Measurements from ENCODE around the gene VEGFA.

The VEGFA gene

DNA sequence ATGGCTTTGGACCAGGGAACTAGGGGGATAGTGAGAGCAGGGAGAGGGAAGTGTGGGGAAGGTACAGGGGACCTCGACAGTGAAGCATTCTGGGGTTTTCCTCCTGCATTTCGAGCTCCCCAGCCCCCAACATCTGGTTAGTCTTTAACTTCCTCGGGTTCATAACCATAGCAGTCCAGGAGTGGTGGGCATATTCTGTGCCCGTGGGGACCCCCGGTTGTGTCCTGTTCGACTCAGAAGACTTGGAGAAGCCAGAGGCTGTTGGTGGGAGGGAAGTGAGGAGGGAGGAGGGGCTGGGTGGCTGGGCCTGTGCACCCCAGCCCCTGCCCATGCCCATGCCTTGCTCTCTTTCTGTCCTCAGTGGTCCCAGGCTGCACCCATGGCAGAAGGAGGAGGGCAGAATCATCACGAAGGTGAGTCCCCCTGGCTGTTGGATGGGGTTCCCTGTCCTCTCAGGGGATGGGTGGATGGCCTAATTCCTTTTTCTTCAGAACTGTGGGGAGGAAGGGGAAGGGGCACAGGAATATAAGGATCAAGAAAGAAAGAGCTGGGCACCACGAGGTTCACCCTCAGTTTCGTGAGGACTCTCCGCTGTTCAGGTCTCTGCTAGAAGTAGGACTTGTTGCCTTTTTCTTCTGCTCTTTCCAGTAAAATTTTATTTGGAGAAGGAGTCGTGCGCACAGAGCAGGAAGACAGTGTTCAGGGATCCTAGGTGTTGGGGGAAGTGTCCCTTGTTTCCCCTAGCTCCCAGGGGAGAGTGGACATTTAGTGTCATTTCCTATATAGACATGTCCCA lies 4.2 kb downstream of the VEGFA start:
- DNase-seq: no peak

GRCh38 chr6:43774776-43775534 lies 4.9 kb downstream of the VEGFA start:
- no peak for DNase-seq

GRCh38 chr6:43775535-43775885 lies 5.5 kb downstream of the VEGFA start:
- DNase-seq: no peak

DNA sequence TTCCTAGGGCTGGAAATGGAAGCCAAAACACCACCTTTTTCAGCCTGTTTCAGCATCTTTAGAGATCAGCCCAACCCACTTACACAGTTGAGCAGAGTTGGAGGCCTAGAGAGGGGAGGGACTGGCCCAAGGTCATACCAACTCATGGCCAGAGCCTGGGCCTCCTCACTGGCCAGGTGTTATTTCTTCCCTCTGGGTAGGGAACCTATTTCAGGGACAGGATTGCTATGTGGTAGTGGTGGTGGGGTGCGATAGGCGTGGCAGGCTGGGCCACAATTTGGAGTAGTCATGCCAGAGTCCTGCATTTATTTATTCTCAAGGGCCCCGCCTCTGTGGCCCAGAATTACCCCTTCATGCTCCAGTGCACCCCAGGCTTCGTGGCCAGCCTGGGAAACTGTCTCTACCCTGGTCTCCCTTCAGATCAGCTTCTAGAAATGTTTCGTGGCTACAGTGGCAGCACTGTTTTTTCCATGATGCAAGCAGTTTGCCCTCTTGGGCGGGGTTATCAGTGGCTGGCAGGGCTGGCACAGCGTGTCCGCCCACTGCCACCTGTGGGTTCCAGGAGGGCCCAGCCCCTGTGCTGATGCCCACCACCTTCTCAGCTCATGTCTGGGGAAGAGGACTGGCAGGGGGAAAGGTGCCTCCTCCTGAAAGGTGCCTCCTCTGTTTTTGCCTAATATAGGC lies 6.2 kb downstream of the VEGFA start:
- DNase-seq: no peak

DNA sequence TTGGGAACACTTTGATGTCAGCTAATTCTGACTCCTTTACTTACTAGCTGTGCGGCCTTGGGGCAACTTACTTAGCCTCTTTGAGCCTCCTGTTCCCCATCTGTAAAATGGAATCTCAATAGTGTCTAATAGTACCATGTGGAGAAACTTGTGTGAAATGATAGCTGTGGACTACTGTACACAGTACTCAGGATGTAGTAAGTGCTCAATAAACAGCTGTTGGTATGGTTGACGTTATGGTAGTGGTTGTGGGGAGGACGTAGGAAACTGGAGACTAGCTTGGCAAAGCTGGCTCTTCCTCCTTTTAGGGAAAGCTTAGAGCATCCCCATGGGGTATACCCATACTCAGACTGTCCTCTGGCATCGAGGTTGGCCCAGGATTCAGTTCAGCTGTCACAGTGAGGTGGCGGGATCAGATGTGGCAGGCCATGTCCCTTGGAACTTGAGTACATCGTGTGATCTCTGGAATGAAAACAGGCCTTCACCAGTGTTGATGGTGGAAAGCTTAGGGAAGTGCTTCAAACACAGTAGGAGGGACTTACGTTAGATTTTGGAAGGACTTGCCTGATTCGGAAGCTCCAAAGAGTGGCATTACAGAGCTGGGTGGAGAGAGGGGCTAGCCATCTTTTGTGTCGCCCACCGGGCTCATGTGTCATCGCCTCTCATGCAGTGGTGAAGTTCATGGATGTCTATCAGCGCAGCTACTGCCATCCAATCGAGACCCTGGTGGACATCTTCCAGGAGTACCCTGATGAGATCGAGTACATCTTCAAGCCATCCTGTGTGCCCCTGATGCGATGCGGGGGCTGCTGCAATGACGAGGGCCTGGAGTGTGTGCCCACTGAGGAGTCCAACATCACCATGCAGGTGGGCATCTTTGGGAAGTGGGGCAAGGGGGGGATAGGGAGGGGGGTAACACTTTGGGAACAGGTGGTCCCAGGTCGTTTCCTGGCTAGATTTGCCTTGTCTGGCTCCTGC lies 7.1 kb downstream of the VEGFA start:
- DNase-seq: no peak

- no peak for DNase-seq
These were observed 8.3 kb downstream of the VEGFA start for GRCh38 chr6:43778131-43778855.

DNA sequence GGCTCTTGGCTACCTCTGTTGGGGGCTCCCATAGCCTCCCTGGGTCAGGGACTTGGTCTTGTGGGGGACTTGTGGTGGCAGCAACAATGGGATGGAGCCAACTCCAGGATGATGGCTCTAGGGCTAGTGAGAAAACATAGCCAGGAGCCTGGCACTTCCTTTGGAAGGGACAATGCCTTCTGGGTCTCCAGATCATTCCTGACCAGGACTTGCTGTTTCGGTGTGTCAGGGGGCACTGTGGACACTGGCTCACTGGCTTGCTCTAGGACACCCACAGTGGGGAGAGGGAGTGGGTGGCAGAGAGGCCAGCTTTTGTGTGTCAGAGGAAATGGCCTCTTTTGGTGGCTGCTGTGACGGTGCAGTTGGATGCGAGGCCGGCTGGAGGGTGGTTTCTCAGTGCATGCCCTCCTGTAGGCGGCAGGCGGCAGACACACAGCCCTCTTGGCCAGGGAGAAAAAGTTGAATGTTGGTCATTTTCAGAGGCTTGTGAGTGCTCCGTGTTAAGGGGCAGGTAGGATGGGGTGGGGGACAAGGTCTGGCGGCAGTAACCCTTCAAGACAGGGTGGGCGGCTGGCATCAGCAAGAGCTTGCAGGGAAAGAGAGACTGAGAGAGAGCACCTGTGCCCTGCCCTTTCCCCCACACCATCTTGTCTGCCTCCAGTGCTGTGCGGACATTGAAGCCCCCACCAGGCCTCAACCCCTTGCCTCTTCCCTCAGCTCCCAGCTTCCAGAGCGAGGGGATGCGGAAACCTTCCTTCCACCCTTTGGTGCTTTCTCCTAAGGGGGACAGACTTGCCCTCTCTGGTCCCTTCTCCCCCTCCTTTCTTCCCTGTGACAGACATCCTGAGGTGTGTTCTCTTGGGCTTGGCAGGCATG lies 9.2 kb downstream of the VEGFA start:
- DNase-seq: no peak

GRCh38 chr6:43779852-43780236 lies 9.8 kb downstream of the VEGFA start:
- DNase-seq: no peak

GRCh38 chr6:43780293-43780692 lies 10.3 kb downstream of the VEGFA start:
- no peak for DNase-seq

DNA sequence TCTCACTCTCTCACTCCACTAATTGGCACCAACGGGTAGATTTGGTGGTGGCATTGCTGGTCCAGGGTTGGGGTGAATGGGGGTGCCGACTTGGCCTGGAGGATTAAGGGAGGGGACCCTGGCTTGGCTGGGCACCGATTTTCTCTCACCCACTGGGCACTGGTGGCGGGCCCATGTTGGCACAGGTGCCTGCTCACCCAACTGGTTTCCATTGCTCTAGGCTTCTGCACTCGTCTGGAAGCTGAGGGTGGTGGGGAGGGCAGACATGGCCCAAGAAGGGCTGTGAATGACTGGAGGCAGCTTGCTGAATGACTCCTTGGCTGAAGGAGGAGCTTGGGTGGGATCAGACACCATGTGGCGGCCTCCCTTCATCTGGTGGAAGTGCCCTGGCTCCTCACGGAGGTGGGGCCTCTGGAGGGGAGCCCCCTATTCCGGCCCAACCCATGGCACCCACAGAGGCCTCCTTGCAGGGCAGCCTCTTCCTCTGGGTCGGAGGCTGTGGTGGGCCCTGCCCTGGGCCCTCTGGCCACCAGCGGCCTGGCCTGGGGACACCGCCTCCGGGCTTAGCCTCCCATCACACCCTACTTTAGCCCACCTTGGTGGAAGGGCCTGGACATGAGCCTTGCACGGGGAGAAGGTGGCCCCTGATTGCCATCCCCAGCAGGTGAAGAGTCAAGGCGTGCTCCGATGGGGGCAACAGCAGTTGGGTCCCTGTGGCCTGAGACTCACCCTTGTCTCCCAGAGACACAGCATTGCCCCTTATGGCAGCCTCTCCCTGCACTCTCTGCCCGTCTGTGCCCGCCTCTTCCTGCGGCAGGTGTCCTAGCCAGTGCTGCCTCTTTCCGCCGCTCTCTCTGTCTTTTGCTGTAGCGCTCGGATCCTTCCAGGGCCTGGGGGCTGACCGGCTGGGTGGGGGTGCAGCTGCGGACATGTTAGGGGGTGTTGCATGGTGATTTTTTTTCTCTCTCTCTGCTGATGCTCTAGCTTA lies 11.2 kb downstream of the VEGFA start:
- no peak for DNase-seq

GRCh38 chr6:43781941-43782704 lies 12.1 kb downstream of the VEGFA start:
- no peak for DNase-seq

- no peak for DNase-seq
These were observed 12.9 kb downstream of the VEGFA start for GRCh38 chr6:43782764-43783513.

GRCh38 chr6:43784049-43784855 lies 14.2 kb downstream of the VEGFA start:
- no peak for DNase-seq

DNA sequence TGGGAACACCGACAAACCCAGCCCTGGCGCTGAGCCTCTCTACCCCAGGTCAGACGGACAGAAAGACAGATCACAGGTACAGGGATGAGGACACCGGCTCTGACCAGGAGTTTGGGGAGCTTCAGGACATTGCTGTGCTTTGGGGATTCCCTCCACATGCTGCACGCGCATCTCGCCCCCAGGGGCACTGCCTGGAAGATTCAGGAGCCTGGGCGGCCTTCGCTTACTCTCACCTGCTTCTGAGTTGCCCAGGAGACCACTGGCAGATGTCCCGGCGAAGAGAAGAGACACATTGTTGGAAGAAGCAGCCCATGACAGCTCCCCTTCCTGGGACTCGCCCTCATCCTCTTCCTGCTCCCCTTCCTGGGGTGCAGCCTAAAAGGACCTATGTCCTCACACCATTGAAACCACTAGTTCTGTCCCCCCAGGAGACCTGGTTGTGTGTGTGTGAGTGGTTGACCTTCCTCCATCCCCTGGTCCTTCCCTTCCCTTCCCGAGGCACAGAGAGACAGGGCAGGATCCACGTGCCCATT lies 15.3 kb downstream of the VEGFA start:
- DNase-seq: no peak

GRCh38 chr6:43785904-43786303 lies 15.9 kb downstream of the VEGFA start:
- DNase-seq: no peak

GRCh38 chr6:43786664-43787329 lies 16.8 kb downstream of the VEGFA start:
- no peak for DNase-seq
